ENCODE data around the gene SART3.
"Not testable (repeated sequence)": the region's sequence is repeated elsewhere in the genome, so short reads cannot be mapped to it uniquely, and the experiment has no call there.

Gene SART3

GRCh38 chr12:108519558-108519957 lies 41.4 kb downstream of the SART3 start:
- DNase-seq = peak; percentile 19

DNA sequence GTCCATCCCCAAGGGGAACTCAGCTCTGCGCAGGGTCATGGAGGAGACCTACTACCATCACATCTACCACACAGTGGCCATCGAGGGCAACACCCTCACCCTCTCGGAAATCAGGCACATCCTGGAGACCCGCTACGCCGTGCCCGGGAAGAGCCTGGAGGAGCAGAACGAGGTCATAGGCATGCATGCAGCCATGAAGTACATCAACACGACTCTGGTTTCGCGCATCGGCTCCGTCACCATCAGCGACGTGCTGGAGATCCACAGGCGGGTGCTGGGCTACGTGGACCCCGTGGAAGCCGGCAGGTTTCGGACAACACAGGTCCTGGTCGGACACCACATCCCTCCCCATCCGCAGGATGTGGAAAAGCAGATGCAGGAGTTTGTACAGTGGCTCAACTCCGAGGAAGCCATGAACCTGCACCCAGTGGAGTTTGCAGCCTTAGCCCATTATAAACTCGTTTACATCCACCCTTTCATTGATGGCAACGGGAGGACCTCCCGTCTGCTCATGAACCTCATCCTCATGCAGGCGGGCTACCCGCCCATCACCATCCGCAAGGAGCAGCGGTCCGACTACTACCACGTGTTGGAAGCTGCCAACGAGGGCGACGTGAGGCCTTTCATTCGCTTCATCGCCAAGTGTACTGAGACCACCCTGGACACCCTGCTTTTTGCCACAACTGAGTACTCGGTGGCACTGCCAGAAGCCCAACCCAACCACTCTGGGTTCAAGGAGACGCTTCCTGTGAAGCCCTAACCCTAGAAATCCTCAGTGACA lies 42.1 kb downstream of the SART3 start:
- no peak for DNase-seq

- DNase-seq = no peak
Measured at GRCh38 chr12:108518101-108518715, 42.8 kb downstream of the SART3 start.

DNA sequence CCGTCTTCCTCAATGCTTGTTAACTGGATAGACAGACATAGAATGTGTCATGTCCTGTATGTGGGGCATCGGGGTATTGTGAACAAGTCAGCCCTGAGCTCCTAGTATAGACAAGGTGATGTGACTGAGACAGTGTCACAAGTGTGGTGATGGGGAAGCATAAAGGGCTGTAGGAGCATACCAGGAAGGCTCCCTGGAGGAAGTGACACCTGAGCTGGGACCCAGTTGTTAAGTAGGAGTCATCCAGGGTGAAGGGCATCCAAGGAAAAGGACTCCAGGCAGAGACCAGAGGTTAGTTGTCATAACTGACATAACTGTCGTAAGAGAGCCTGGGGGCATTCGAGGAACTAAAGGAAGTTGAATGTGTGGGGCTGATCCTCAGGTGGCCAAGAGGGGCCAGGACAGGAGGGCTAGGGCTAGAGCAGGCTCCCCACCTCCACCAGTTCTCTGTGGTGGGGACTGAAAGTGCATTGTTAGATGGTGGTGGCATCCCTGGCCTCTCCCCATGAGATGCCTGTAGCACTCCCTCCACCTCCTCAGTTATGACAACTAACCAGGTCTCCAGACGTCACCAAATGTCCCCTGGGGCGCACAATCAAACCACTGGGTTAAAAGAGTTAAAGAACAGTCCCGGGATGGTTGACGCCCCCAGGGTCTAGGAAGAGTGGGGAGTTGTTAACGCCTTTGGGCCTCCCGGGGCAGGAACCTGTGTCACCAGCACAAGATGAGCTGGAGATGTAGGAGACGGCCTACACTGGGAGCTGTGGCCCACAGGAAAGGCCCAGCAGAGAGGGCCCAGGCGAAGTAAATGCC lies 43.5 kb downstream of the SART3 start:
- DNase-seq = no peak

DNA sequence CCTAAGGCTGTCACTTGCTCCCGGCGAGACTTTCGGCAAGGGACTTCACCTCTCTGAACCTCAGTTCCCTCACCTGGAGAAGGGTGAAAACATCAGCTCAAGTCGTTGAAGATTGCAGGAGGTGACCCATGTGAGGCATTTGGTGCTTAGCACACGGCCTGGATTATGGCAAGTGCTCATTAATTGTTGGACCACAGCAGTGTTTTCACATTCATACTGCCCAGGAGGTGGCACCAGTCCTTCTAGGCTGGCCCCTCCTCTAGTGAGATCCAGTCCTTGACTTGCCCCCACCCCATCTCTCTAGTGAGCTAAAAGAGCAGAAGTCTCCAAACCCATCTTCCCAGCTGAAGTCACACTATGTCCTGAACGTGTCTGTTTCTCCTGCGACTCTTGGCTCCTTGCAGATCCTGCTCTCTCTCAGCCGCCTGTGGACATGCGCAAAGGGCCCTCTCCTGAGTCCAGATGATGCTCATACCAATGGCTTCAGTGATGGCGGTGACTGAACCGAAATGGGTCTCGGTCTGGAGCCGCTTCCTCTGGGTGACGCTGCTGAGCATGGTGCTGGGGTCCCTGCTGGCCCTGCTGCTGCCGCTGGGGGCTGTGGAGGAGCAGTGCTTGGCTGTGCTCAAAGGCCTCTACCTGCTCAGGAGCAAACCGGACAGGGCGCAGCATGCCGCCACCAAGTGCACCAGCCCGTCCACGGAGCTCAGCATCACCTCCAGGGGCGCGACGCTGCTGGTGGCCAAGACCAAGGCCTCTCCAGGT lies 44.3 kb downstream of the SART3 start:
- no peak for DNase-seq

DNA sequence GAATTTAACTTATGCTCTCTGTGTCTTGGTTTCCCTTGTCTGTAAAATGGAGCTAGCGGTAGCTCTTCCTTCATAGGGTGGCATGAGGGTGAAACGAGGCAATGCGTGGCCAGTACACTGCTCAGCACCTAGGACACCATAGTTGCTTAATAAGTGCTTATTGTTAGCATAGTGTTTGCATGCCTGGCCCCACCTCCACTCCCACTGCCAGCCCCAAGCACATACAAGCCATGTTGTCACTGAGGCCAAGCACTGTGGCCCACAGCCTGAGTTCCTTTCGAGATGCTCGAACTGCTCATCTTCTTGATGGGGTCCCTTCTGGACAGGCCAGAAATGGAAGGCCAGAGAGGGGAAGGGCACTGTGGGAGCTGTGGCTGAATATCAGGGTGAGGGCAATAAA lies 45.1 kb downstream of the SART3 start:
- no peak for DNase-seq

GRCh38 chr12:108514973-108515814 lies 45.8 kb downstream of the SART3 start, which contains the start of gene FICD:
Gene FICD, plus strand, starts transcription at chr12:108515277. Its CDS starts 1,696 bp downstream, at chr12:108516973.
- peak; percentile 99 for DNase-seq

DNA sequence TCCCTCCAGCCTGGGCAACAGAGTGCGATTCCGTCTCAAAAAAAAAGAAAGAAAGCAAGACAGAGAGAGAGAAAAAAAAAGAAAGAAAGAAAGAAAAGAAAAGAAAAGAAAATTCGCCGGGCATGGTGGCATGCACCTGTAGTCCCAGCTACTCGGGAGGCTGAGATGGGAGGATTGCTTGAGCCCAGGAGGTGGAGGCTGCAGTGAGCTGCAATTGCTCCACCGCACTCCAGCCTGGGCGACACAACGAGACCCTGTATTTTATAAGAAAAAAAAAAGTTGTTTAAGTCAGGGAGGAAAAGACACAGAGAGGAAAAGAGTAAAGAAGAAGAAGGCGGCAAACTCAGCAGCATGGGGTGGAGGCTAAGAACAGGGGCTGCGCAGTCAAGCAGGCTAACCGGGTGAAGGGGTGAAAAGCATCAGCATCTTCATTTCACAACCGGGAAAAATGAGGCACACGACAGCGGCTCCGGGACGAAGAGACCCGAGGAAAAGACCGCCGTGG lies 46.5 kb downstream of the SART3 start:
- DNase-seq = no peak

DNA sequence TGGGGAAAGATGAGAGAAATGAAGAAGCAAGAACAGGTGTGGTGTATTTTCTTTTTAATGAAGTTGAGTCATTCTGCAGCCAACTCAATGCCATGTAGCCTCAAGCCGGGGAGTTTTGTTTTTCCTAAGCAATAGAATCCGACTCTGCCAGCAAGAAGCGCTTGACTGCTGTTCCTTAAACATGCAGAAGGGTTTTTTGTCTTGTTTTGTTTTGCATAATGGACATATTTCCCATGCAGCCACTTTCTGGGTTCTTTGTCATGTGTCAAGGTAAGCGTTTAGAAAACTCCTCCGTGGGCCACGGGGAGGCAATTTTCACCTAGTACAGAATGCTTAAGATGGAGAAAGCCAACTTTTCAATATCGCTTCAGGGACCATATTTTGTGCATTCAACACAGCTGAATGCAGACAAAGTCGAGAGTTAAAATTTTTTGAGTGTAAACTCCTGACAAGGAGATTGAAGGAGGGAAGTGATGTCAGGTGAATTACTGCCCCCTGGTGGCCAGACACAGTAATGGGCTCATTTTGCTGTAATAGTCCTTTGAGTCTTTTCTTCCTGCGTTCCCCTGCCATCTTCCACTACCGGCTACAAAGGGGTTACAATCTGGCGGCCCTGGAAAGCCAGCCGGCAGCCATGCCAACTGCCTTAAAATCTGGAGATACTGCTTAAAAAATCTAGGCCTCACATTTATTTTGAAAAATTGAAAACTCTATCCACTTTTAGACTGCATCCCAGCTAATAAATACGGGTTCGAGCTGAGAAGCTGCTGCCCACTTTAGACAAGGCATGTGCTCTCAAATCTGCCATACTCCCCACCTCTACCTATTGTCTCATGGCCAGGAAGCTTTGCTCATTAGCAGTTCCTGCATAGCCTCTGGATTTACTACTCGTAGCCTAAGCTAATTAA lies 49.1 kb downstream of the SART3 start:
- DNase-seq = peak; percentile 79

GRCh38 chr12:108510836-108511235 lies 50.1 kb downstream of the SART3 start:
- DNase-seq = no peak

GRCh38 chr12:108509806-108510205 lies 51.2 kb downstream of the SART3 start:
- no peak for DNase-seq

DNA sequence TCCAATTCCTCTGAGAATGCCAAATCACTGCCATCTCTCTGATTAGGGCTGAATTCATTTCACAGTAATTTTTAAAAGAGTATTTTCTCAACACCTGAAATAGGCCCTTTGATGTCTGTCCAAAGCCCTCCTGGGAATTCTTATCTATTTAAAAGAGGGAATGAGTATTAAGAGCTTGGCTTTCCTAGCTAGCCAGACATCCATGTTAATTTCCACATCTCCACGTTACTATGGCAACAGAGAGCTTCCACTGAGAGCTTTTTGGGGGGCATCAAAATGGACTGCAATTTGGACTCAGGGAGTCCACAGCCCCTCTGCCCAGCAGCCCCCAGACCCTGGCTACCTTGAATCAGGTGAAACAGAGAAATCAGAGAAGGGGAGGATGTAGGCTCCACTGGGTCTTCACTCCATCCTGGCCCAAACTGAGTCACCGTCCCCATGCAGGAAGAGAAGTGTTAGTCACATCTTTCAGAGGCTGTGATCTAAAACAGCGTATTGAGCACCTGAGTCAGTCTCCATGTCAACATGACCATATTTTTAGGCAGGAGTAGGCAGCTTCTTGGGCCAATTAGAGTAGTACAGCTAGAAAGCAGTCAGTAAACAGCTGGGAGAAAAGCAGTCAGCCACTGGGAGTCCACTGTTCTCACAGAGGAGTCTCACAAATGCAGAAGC lies 52.9 kb downstream of the SART3 start:
- no peak for DNase-seq

DNA sequence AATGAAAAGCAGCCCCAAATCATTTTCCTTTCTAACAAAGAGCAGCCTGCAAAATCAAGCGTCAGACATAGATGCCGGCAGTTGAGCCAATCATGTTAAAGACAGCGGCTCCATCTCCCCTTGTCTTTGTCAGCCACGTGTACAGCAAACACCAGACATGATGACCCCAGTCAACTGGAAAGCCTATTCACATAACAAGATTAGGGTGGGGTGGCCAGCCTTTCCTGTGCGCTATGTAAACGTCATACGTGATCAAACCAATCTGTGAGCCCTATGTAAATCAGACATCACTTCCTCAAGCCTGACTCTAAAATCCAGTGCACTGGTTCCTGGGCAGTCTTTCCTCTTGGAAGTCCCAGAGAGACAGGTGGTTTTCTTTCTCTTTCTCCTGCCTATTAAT lies 55.8 kb downstream of the SART3 start:
- no peak for DNase-seq

DNA sequence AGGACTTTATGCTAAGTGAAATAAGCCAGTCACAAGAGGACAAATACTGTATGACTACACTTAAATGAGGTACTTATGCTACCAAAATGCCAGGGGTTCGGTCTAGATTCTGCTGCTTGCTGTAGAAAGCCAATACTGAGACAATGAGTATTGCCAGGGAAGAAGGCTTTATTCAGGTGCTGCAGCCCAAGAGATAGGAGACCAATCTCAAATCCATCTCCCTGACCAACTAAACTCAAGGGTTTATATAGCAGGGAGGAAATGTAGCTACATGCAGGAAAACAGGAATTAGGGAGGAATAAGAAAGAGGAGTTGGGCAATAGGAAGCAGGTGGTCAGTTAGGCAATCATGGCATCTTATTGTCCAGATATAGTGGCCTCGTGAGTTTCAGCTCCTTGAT lies 58.1 kb downstream of the SART3 start:
- DNase-seq = no peak

- no peak for DNase-seq
Measured at GRCh38 chr12:108498136-108498535, 62.8 kb downstream of the SART3 start.

- no peak for DNase-seq
Measured at GRCh38 chr12:108495823-108496579, 65.0 kb downstream of the SART3 start.

- DNase-seq = peak; percentile 36
Measured at GRCh38 chr12:108495054-108495453, 65.9 kb downstream of the SART3 start.

GRCh38 chr12:108491256-108491655 lies 69.7 kb downstream of the SART3 start:
- DNase-seq = no peak

DNA sequence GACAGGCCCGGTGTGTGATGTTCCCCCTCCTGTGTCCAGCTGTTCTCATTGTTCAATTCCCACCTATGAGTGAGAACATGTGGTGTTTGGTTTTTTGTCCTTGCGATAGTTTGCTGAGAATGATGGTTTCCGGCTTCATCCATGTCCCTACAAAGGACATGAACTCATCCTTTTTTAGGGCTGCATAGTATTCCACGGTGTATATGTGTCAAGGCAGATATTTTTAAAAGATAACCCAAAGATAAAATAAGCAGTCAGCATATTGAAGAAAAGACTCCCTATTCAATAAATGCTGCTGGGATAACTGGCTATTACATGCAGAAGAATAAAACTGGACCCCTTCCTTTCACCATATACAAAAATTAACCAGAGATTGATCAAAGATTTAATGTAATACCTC lies 73.9 kb downstream of the SART3 start:
- not testable (repeated sequence) for DNase-seq

Data from CD4-positive, alpha-beta T cell treated with Interleukin-10 for 1 hour (primary cell).